Suppressor macrophage treated with lipopolysaccharide for 1 hour (primary cell): ENCODE results near the gene PAOX.

ENCODE experiments used
- DNase-seq, 3 donors: peaks; one replicate each; pipeline ENCODE4 v3.0.0-alpha.2; 2020 to 2022

The PAOX gene

GRCh38 chr10:133350283-133350949 lies 28.6 kb upstream of the PAOX start:
- DNase-seq, result no peak

GRCh38 chr10:133350950-133351329 lies 28.1 kb upstream of the PAOX start:
- no peak for DNase-seq

- DNase-seq, result no peak
Measured at GRCh38 chr10:133351408-133352318, 27.4 kb upstream of the PAOX start.

- DNase-seq, result no peak
Measured at GRCh38 chr10:133353202-133353959, 25.7 kb upstream of the PAOX start.

DNA sequence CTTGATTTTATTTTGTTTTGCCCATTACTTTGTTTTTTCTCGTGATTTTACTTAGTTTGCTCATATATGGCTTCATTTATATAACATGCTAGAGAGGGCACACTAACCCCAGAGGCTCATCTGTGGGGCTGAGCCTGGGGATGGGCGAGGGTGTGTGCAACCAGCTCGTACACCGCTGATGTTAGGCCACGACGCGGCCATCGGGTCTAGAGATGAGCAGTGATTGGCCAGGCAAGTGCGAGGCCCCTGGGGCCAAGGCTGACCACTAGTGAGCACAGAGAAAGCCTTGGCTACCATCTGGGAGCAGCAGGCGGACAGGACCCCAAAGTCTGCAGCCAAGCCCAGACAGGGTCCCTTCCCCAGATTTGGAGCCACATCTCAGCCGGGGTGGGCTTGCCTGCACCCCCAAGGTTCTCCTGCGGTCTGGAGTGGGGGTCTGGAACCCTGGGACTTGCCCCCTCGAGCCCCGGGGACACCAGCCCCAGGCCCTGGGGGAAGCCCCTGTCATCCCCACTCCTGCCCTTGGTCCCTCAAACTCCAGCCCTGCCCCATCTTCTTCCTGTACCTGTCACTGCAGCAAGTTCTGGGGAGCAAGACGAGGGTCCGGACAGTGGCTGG lies 25.0 kb upstream of the PAOX start:
- DNase-seq, result no peak

DNA sequence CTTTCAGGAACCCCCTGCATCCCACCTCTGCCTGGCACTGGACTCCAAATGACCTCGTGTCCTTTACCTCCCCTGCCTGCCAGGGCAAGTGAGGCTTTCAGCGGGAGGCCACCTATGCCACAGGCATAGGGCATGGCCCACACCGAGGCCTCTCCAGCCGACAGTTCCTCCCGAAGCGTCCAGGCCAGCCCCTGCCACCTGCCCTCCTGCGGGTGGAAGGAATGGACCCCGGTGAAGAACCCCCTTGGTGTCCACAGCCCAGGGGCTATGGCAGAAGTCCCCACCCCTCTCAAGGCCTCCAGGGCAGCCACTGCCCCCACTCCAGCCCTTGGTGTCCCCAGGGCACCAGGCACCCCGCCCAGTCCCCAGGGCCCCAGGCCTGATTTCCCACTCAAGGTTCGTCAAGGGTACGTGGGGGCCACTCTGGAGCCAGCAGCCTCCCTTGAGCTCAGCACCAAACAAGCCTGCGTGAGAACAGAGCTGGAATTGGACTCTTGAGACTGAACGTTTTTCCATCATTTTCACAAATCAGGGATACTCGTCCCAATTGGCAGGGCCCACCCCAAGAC lies 24.3 kb upstream of the PAOX start:
- no peak for DNase-seq

DNA sequence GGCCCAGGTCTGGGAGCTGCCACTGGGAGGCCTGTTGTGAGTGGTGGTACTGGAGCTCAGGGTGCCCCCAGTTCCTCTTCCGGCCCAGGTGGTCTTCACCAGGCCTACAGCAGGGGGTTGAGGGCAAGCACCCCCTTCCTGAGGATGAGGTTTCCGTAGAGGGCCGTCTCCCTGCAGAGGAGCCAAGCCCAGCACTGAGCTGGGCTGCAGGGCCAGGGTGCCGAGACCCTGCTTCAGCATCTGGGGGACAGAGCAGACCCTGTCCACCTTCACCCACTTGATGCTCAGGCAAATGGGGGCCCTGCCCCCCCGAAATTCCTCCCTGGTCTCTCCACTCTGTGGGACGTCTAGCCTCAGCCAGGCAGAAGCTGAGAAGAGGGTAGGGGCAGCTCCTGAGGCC lies 23.8 kb upstream of the PAOX start:
- no peak for DNase-seq

DNA sequence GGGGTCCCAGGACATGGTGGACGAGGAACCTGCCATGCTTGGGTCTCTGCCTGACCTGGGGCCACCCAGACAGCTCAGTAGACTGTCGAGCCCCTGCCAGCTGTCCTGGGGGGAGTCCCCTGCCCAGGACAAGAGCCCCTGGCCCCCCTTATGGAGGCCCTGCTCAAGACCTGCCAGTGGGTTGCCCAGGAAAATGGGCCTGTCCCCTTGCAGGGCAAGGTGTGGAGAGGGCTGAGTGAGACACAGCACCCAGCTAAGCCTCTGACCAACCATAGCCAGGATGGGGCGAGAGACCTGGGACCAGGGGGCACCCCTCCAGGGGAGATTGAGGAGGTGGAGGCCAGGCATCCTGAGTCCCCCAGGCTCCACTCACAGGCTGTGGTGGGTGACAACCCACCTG lies 23.1 kb upstream of the PAOX start:
- no peak for DNase-seq

DNA sequence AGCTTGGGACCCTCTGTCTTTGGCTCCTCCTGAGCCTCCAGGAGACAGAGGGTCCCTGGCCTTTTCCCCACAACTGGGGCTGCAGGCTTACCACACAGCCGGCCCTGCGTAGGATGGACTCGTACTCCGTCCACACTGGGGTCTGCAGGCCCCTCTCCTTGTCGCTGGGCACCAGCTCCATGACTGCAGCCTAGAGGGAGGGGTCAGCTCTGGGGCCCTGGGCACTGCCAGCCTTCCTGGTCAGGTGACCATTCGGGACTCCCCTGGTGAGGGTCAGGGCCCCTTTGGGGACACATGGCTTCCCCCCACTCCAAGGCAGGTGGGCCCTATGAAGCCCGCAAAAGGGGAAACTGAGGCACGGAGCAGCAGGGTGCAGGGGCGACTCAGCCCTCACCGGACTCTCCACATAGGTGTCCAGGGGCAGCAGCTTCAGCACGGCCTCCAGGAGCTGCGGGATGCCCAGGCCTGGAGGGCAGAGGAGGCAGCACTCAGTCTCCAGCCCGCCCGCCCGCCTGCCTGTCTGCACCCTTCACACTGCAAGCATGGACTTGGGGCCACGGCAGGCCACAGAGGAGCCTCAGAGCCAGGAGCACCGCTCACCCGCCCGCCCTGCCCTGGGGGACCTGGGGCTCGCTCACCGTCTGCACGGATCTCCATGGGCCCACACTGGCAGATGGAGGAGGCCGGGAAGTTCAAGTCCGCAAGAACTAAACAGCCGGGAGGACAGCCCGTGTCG lies 22.3 kb upstream of the PAOX start:
- no peak for DNase-seq

DNA sequence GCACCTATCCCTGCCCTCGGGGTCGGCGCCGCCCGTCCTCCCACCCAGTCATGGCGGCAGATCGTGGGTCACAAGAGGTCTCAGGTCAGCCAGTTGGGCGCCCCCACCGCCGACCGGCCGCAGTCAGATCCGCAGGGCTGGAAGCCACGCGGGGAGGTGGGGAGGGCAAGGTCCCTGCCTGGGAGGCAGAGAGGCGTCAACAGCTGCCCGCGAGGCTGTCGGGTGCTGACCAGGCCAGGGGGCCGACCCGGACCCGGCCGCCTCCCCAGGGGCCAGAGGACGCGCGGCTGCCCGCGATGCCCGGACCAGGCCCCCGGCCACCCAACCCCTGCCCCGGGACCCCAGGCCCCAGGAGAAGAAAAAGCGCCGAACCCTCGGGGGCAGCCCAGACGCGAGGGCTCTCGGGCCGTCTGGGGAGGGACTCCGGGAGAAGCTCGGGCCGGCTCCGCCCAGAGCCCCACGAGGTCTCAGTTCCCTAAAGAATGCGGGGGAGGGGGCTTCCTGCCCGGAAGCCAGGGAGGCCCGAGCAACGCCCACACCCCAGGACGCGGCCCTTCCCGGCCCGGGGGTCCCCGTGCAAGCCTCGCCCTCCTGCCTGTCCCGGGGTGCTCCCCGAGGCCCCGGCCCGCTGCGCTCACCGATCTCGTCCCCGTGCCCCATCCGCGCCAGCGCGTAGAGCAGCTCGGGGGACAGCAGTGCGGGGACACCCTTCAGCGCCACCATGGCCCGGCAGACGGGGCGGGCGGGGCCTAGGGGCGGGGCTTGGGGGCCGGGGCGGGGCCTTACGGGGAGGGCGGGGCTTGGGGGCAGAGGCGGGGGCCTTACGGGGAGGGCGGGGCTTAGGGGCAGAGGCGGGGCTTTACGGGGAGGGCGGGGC lies 21.5 kb upstream of the PAOX start, which contains the start of gene FUOM:
TSS of gene FUOM (minus strand) at position 735 of the 877 bp plus-strand sequence. CDS start at position 723, 12 bp downstream.
- peak; percentile 95 to 98 (median 95) for DNase-seq

DNA sequence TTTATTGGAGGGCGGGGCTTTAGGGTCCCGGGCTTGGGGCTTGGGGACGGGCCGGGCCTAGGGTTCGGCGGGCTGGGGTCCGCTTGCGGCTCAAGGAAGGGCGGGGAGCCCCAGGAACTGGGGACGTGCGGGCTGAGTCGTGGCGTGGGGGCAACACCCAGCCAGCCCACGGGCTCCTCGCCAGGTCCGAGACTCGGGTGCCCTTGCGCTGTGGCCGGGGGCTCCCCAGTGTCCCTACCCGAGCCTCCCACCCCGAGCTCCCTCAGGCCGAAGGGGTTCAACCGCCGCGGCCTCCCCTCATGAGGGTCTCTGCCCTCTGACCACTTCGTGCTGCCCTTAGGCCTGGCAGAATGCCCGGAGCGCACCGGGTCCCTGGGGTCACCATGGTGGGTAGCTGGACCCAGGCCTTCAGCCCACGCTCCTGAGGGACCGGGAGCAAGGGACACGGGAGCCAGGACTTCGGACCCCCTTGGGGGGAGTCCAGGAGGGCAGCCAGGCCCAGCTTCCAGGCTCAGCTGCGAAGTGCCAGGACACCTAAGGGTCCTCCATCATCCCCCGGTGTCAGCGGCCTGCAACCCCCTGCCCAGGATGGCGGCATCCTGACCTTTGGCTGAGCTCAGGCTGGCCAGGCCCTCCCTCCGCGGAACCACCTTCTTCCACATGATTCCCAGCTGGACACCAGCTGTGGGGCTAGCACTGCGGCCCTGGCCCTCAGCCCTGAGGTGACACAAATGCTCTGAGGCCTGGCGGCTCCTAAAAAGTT lies 20.7 kb upstream of the PAOX start:
- DNase-seq, result no peak

GRCh38 chr10:133358925-133359310 lies 20.1 kb upstream of the PAOX start:
- no peak for DNase-seq

GRCh38 chr10:133359554-133359971 lies 19.5 kb upstream of the PAOX start:
- DNase-seq, result no peak

GRCh38 chr10:133359972-133360610 lies 19.0 kb upstream of the PAOX start:
- no peak for DNase-seq

DNA sequence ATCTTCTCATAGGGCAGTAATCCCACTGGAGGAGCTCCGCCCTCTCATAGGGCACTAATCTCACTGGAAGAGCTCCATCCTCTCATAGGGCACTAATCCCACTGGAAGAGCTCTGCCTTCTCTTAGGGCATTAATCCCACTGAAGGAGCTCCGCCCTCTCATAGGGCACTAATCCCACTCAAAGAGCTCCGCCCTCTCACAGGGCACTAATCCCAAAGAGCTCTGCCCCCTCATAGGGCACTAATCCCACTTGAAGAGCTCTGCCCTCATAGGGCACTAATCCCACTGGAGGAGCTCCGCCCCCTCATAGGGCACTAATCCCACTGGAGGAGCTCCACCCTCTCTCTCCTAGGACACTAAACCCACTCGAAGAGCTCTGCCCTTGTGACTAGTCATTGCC lies 17.8 kb upstream of the PAOX start:
- DNase-seq, result no peak

DNA sequence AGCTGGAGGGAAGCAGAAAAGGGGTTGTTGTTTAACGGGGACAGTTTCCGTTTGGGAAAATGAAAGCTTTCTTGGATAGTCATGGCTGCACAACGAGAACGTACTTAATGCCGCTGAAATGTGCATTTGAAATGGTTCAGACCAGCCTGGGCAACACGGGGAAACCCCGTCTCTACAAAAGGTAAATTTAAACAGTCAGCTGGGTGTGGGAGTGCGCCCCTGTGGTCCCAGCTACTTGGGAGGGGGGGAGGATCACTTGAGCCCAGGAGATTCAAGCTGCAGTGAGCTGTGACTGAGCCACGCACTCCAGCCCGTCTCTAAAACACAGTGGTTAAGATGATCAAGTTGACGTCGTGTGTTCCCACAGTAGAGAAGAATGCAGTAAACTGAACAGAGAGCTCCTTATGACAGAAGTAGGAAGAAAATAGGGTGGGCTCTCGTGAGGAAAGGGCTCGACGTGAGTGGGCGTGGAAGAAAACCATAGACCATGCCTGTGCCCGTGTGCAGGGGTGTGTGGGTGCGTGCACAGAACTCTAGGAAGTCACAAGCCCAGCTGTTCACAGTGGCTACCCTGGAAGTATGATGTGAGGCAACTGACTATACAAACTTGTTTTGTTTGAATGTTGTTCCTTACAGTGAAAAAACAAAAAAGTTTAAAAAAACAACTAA lies 17.2 kb upstream of the PAOX start:
- no peak for DNase-seq

- no peak for DNase-seq
Measured at GRCh38 chr10:133362846-133363245, 16.2 kb upstream of the PAOX start.

GRCh38 chr10:133364645-133365431 lies 14.2 kb upstream of the PAOX start:
- no peak for DNase-seq
